Neural crest cell (in vitro differentiated cells): ENCODE measurements around the gene EIF2B5. TPM values are rescaled to one million over a fixed set of nuclear protein-coding genes. Genes with fewer than 3 reads are reported as not detected.
A peak's percentile ranks its signal among the peaks of the same experiment; 100 is the strongest.

Source experiments
- DNase-seq: peaks from one replicate; pipeline ENCODE4 v3.0.0; 2021; ENCODE audit warnings: low read depth, mixed read lengths, low spot score
- H3K27ac Mint-ChIP-seq: one replicate; pipeline ENCODE4 v1.8.0; 2021; ENCODE audit warnings: mild to moderate bottlenecking, mixed read lengths; ENCODE audit not compliant: unreplicated experiment
- H3K27me3 Mint-ChIP-seq: 2 replicates; pipeline ENCODE4 v1.8.0; 2021; ENCODE audit warnings: low read depth, mild to moderate bottlenecking, mixed read lengths
- H3K36me3 Mint-ChIP-seq: 2 replicates; pipeline ENCODE4 v1.8.0; 2021; ENCODE audit warnings: low read depth, mild to moderate bottlenecking, mixed read lengths
- H3K4me1 Mint-ChIP-seq: 2 replicates; pipeline ENCODE4 v1.8.0; 2021; ENCODE audit warnings: mixed read lengths
- H3K4me3 Mint-ChIP-seq: one replicate; pipeline ENCODE4 v1.8.0; 2021; ENCODE audit warnings: mild to moderate bottlenecking, mixed read lengths
- H3K9me3 Mint-ChIP-seq: 2 replicates; pipeline ENCODE4 v1.8.0; 2021; ENCODE audit warnings: mixed read lengths
- total RNA-seq: library from RNA; stranded (reverse); gene quantifications from 2 replicates; pipeline ENCODE4 v1.2.1, GENCODE V29; 2021
- TF ChIP-seq, protein P1 (sequence below): fragments of 200-600 bp; sonication (generic); conservative IDR thresholded peaks from 2 replicates; pipeline ENCODE4 v1.5.0; 2021; ENCODE audit warnings: antibody characterized with exemption, mild to moderate bottlenecking

The EIF2B5 gene
- total RNA-seq, 1 donor from 2014 or later = 57.7 TPM

DNA sequence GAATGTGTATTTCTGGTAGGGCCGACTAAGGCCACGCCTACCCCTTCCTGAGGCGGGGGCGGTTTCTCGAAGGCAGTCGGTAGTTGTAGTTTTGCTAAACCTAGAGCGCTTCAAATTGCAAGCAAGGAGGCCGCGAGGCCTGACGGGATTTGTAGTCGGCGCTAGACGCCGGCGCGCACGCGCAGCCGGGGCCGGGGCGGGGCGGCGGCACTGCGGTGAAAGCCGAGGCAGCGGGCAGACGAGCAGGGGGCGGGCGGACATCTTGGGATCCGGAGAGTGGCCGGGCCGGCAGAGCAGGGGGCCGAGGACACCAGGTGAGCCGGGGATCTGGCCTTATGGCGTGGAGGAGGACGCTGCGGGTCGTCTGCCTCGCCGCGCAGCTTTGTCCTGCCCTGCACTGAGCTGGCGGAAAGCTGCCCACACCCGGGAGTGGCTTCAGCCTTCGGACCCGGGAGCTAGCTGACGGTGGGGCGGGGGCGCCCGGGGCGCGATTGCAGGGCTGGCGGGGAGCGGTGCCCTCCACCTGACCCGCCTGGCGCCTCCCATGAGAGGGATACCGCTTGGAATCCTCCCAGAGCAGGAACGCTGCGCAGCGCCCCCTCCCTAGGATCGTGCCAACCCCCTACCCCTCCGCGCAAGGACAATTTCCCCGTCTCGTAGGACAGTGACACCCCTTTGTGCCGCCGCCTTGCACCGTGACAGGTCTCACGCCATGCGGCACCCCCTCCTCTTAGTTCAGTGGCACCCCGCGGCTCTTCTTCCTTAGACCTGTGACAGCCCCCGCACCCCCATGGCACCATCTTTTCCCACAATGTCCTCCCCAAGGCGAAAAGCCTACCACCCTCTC lies 39.7 kb downstream of the EIF2B5 start, which contains the start of gene AP2M1:
Gene AP2M1, plus strand, starts transcription at position 210 of the 847 bp plus-strand sequence. CDS start 2,139 bp downstream, outside the sequence.
- Mint-ChIP-seq H3K27ac (peak within 1 kb of the TSS; percentile 92), H3K36me3 (peaks cover 14% of the 10 kb centered on the region), H3K27me3 (no peaks in the 10 kb centered on the region), H3K4me1 (peaks cover 34% of the 10 kb centered on the region), H3K9me3 (no peaks in the 10 kb centered on the region), H3K4me3 (peak within 1 kb of the TSS; percentile 98)
- TF ChIP-seq, protein P1, sequence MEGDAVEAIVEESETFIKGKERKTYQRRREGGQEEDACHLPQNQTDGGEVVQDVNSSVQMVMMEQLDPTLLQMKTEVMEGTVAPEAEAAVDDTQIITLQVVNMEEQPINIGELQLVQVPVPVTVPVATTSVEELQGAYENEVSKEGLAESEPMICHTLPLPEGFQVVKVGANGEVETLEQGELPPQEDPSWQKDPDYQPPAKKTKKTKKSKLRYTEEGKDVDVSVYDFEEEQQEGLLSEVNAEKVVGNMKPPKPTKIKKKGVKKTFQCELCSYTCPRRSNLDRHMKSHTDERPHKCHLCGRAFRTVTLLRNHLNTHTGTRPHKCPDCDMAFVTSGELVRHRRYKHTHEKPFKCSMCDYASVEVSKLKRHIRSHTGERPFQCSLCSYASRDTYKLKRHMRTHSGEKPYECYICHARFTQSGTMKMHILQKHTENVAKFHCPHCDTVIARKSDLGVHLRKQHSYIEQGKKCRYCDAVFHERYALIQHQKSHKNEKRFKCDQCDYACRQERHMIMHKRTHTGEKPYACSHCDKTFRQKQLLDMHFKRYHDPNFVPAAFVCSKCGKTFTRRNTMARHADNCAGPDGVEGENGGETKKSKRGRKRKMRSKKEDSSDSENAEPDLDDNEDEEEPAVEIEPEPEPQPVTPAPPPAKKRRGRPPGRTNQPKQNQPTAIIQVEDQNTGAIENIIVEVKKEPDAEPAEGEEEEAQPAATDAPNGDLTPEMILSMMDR = no peak
- peak; percentile 92 for DNase-seq

DNA sequence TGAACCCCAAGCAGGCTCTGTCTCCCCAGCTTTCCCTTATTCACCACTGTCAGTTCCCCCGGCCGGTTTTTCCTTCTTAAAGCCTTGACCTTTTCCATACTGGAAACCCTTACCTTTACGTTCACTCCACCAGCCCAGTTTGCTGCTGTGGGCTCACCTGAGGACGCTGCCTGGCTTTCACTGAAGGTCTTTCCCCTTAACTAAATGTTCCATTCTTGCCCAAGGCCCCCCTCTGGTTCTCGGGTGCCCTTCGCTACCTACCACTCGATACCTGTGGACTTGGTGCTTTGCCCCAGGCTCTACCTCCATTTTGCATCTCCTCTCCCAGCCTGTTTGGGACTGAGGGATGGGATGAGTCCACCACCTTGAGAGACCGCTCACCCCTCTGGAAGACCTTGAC lies 40.3 kb downstream of the EIF2B5 start:
- peaks cover 14% of the 10 kb centered on the region for H3K36me3 Mint-ChIP-seq
- no peak for DNase-seq
- TF ChIP-seq, protein P1 = no peak

DNA sequence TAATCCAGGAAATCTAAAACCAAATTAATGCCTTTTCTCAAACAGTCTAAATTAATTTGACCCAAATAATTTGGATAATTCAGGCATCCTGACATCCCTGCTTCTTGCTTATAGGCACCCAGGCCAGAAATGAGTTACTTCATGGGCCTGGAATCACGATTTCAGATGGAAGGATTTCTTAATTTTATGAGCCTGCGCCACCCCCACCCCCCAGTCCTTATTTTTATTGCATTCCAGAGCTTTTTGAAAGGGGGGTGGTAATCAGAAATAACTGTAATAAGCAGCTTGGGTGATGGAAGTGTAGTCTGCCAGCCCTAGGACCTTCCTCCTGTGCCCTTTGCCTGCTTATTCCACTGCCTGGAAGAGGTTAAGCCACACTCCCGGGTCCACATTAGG lies 40.8 kb downstream of the EIF2B5 start:
- no peak for DNase-seq
- Mint-ChIP-seq H3K27ac (peak overlapping the region; percentile 92), H3K4me3 (peak overlapping the region; percentile 98), H3K9me3 (no peaks in the 10 kb centered on the region), H3K4me1 (peaks cover 34% of the 10 kb centered on the region), H3K36me3 (peaks cover 13% of the 10 kb centered on the region), H3K27me3 (no peaks in the 10 kb centered on the region)
- TF ChIP-seq, protein P1 = no peak

More for the DNA sequence above, 40.3 kb downstream of the EIF2B5 start:
- Mint-ChIP-seq H3K9me3 (no peaks in the 10 kb centered on the region), H3K27ac (peak overlapping the region; percentile 92), H3K4me3 (peak overlapping the region; percentile 98), H3K4me1 (peaks cover 34% of the 10 kb centered on the region), H3K27me3 (no peaks in the 10 kb centered on the region)

DNA sequence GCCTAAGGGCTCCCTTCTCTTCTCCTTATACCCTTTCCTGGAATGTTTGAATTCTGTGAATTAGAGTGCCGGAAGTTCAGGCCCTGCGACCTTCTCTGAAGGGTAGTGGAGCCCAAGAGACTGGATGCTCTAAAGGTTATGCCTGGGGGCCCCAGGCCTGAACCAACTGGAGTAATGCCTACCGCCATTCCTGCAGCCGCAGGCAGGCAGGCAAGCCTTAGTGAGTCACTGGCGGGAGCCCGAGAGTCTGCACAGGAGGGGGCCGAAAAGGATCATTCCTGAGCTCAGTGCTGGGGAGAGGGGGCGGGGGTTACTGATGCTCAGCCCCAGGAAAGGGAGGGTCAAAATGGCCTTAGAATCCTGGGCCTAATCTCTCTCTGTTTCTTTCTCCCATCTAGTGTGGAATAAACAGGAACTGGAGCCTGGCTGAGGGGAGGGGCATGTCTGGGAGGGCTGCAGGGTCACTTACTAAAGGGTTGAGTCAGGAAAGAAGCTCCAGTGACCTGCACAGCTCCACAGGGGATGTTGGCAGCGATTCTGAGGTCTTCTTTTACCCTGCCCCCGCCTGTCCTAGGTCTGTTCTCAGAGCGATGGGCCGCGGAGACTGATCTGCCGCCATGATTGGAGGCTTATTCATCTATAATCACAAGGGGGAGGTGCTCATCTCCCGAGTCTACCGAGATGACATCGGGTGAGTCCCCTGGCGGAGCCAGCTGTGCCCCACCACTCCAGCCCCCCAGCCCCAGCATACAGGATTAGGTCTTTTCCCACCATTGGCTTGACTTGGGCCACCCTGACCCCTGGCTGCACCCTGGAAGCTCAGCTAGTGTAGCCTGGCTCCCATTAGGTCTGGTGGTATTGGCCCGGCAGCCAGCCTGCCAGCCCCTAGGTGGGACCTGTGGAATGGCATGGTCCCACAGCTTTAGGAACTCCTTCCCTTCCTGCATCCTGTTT lies 41.5 kb downstream of the EIF2B5 start:
- H3K4me1 Mint-ChIP-seq = peaks cover 34% of the 10 kb centered on the region
- no peaks in the 10 kb centered on the region for H3K9me3 Mint-ChIP-seq
- peaks cover 12% of the 10 kb centered on the region for H3K36me3 Mint-ChIP-seq
- H3K27ac Mint-ChIP-seq = peak overlapping the region; percentile 92
- DNase-seq = peak; percentile 40
- TF ChIP-seq, protein P1 = no peak
- no peaks in the 10 kb centered on the region for H3K27me3 Mint-ChIP-seq
- H3K4me3 Mint-ChIP-seq = peak overlapping the region; percentile 98

DNA sequence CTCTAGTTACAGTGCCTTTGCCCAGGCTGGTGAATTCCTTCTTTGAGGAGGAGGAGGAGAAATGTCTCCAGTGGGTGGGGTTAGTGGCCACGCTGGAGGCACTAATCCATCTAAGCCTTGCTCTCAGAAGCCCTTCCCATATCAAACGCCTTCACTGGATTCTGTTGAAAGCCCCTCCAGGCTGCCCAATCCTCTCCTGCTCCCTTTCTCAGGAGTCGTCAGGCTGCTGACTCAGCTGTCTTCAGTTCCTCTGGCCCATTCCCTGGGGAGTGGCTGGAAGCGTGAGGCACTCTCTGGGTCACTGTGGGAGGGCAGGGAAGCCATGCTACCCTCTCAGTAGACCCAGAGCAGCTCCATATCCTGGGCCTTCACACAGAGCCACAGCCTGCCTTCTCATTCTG lies 42.2 kb downstream of the EIF2B5 start:
- Mint-ChIP-seq H3K4me1 (peaks cover 34% of the 10 kb centered on the region), H3K9me3 (no peaks in the 10 kb centered on the region), H3K27ac (peak overlapping the region; percentile 67), H3K27me3 (no peaks in the 10 kb centered on the region), H3K36me3 (peaks cover 9% of the 10 kb centered on the region), H3K4me3 (peak overlapping the region; percentile 98)
- DNase-seq = no peak
- TF ChIP-seq, protein P1 = no peak
